ENCODE results near the gene OSBPL6.

DNA sequence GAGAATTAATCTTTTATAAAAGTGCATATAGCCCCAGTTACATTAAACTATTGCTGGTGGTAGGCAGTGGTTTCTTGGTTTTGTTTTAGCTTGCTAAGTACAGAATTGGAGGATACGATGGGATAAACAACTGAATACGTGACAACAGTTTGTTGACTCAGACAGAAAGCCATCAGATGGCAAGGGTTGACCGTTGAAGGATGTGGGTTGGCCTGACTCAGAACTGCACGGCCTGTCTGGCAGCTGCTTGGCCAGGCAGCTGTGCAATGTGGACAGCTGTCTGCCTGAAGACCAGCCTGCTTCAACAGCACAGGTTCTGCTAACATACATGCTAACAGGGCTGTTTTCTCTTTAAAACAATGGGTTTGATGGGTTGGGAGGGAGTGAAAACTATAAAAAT is 210.1 kb downstream of the OSBPL6 start:
- TF ChIP-seq, protein P1, sequence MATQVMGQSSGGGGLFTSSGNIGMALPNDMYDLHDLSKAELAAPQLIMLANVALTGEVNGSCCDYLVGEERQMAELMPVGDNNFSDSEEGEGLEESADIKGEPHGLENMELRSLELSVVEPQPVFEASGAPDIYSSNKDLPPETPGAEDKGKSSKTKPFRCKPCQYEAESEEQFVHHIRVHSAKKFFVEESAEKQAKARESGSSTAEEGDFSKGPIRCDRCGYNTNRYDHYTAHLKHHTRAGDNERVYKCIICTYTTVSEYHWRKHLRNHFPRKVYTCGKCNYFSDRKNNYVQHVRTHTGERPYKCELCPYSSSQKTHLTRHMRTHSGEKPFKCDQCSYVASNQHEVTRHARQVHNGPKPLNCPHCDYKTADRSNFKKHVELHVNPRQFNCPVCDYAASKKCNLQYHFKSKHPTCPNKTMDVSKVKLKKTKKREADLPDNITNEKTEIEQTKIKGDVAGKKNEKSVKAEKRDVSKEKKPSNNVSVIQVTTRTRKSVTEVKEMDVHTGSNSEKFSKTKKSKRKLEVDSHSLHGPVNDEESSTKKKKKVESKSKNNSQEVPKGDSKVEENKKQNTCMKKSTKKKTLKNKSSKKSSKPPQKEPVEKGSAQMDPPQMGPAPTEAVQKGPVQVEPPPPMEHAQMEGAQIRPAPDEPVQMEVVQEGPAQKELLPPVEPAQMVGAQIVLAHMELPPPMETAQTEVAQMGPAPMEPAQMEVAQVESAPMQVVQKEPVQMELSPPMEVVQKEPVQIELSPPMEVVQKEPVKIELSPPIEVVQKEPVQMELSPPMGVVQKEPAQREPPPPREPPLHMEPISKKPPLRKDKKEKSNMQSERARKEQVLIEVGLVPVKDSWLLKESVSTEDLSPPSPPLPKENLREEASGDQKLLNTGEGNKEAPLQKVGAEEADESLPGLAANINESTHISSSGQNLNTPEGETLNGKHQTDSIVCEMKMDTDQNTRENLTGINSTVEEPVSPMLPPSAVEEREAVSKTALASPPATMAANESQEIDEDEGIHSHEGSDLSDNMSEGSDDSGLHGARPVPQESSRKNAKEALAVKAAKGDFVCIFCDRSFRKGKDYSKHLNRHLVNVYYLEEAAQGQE (IDR thresholded peaks at IDR 0.05; ENCODE audit: insufficient read depth in 1 of 2, low read depth in 2 of 2, low read length in 1 of 2): no peak
- TF ChIP-seq, protein P2, sequence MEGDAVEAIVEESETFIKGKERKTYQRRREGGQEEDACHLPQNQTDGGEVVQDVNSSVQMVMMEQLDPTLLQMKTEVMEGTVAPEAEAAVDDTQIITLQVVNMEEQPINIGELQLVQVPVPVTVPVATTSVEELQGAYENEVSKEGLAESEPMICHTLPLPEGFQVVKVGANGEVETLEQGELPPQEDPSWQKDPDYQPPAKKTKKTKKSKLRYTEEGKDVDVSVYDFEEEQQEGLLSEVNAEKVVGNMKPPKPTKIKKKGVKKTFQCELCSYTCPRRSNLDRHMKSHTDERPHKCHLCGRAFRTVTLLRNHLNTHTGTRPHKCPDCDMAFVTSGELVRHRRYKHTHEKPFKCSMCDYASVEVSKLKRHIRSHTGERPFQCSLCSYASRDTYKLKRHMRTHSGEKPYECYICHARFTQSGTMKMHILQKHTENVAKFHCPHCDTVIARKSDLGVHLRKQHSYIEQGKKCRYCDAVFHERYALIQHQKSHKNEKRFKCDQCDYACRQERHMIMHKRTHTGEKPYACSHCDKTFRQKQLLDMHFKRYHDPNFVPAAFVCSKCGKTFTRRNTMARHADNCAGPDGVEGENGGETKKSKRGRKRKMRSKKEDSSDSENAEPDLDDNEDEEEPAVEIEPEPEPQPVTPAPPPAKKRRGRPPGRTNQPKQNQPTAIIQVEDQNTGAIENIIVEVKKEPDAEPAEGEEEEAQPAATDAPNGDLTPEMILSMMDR (IDR thresholded peaks at IDR 0.05): no peak
- TF ChIP-seq POLR2AphosphoS5 (IDR thresholded peaks at IDR 0.05; ENCODE audit: low read depth, low read length): no peak

All from Panc1 (cell line).